ENCODE measurements around the gene ANKRD27.
"Not testable (repeated sequence)": the region's sequence is repeated elsewhere in the genome, so short reads cannot be mapped to it uniquely, and the experiment has no call there.

ANKRD27 gene

GRCh38 chr19:32594021-32594420, 81.0 kb downstream of the ANKRD27 start:
- no peak for DNase-seq

- not testable (repeated sequence) for DNase-seq
Measured at GRCh38 chr19:32587747-32588504, 87.1 kb downstream of the ANKRD27 start.

GRCh38 chr19:32581705-32582179, 93.2 kb downstream of the ANKRD27 start:
- DNase-seq: no peak

GRCh38 chr19:32580901-32581704, 93.9 kb downstream of the ANKRD27 start, which contains the start of gene PDCD5:
Gene PDCD5 (plus strand): TSS chr19:32581190. CDS start chr19:32581262, 72 bp downstream.
- DNase-seq: peak; percentile 89

- no peak for DNase-seq
Measured at GRCh38 chr19:32580353-32580900, 94.6 kb downstream of the ANKRD27 start.

GRCh38 chr19:32576790-32577189, 98.2 kb downstream of the ANKRD27 start:
- DNase-seq: no peak

- DNase-seq: no peak
Measured at GRCh38 chr19:32573492-32573794, 101.5 kb downstream of the ANKRD27 start.

GRCh38 chr19:32572700-32573491, 102.1 kb downstream of the ANKRD27 start:
- not testable (repeated sequence) for DNase-seq

- DNase-seq: not testable (repeated sequence)
Measured at GRCh38 chr19:32571471-32572075, 103.4 kb downstream of the ANKRD27 start.

GRCh38 chr19:32570081-32570785, 104.7 kb downstream of the ANKRD27 start:
- peak; percentile 58 for DNase-seq

GRCh38 chr19:32567486-32567885, 107.5 kb downstream of the ANKRD27 start:
- DNase-seq: no peak

- no peak for DNase-seq
Measured at GRCh38 chr19:32566246-32566830, 108.6 kb downstream of the ANKRD27 start.

GRCh38 chr19:32563761-32564160, 111.2 kb downstream of the ANKRD27 start:
- DNase-seq: no peak

- no peak for DNase-seq
Measured at GRCh38 chr19:32558607-32559228, 116.3 kb downstream of the ANKRD27 start.

GRCh38 chr19:32555786-32556185, 119.2 kb downstream of the ANKRD27 start:
- no peak for DNase-seq

GRCh38 chr19:32550666-32551065, 124.3 kb downstream of the ANKRD27 start:
- no peak for DNase-seq

Measured in NCI-H2107 (cell line).